OCI-LY1 (cell line): ENCODE results near the gene PKNOX2.

ENCODE experiments used
- H2AFZ ChIP-seq: fragments of 200-600 bp; sonication (generic), shearing (Covaris generic); 2 replicates; pipeline ENCODE4 v1.6.0; 2014; ENCODE audit warnings: antibody characterized with exemption, mild to moderate bottlenecking, low read length
- H3F3A ChIP-seq: fragments of 200-600 bp; sonication (generic), shearing (Covaris generic); 2 replicates; pipeline ENCODE4 v1.6.0; 2014; ENCODE audit warnings: mild to moderate bottlenecking, antibody characterized with exemption, low read length, moderate library complexity; ENCODE audit not compliant: insufficient read depth
- H3K27ac ChIP-seq: fragments of 200-600 bp; sonication (generic); 2 replicates; pipeline ENCODE4 v1.5.1; 2014; ENCODE audit warnings: low read length, mixed run types, mild to moderate bottlenecking, low read depth; ENCODE audit not compliant: poor library complexity, severe bottlenecking
- H3K27me3 ChIP-seq: fragments of 200-600 bp; sonication (generic); 2 replicates; pipeline ENCODE4 v1.6.0; 2014; ENCODE audit warnings: antibody characterized with exemption, mild to moderate bottlenecking, low read length, moderate library complexity; ENCODE audit not compliant: insufficient read depth
- H3K36me3 ChIP-seq: fragments of 200-600 bp; sonication (generic); 2 replicates; pipeline ENCODE4 v1.6.1; 2014; ENCODE audit warnings: mild to moderate bottlenecking, antibody characterized with exemption, low read length, moderate library complexity, mixed read lengths; ENCODE audit not compliant: insufficient read depth
- H3K4me1 ChIP-seq: fragments of 200-600 bp; sonication (generic); 2 replicates; pipeline ENCODE4 v1.5.1; 2014; ENCODE audit warnings: mild to moderate bottlenecking, low read length, moderate library complexity; ENCODE audit not compliant: insufficient read depth, severe bottlenecking
- H3K4me2 ChIP-seq: fragments of 200-600 bp; sonication (generic), shearing (Covaris generic); 2 replicates; pipeline ENCODE4 v1.6.1; 2014; ENCODE audit warnings: low read length
- H3K4me3 ChIP-seq: fragments of 200-600 bp; sonication (generic); 2 replicates; pipeline ENCODE4 v1.5.1; 2014; ENCODE audit warnings: low read length, low read depth, mild to moderate bottlenecking, mixed read lengths; ENCODE audit not compliant: poor library complexity, severe bottlenecking
- H3K79me2 ChIP-seq: fragments of 200-600 bp; shearing (Covaris generic); 2 replicates; pipeline ENCODE4 v1.6.1; 2016; ENCODE audit warnings: mixed run types, low read length, mixed read lengths; ENCODE audit not compliant: insufficient read depth
- H3K9ac ChIP-seq: fragments of 200-600 bp; sonication (generic), shearing (Covaris generic); 2 replicates; pipeline ENCODE4 v1.6.1; 2014; ENCODE audit warnings: mild to moderate bottlenecking, low read length, mixed read lengths
- H3K9me2 ChIP-seq: fragments of 200-600 bp; sonication (generic), shearing (Covaris generic); 2 replicates; pipeline ENCODE4 v1.6.1; 2014; ENCODE audit warnings: low read depth, mild to moderate bottlenecking, low read length, mixed read lengths
- H3K9me3 ChIP-seq: fragments of 200-600 bp; shearing (Covaris generic); 2 replicates; pipeline ENCODE4 v1.6.1; 2014; ENCODE audit warnings: low read length, mixed read lengths
- H4K20me1 ChIP-seq: fragments of 200-600 bp; sonication (generic), shearing (Covaris generic); 2 replicates; pipeline ENCODE4 v1.6.0; 2016; ENCODE audit warnings: mild to moderate bottlenecking, low read length; ENCODE audit not compliant: insufficient read depth
- CTCF ChIP-seq: fragments of 200-600 bp; sonication (generic), shearing (Covaris generic); IDR thresholded peaks from 2 replicates; pipeline ENCODE4 v1.5.1; 2017; ENCODE audit warnings: mild to moderate bottlenecking, antibody characterized with exemption, low read length, moderate library complexity, mixed read lengths
- EZH2 ChIP-seq: fragments of 200-600 bp; sonication (generic), shearing (Covaris generic); IDR thresholded peaks from 2 replicates; pipeline ENCODE4 v1.8.0; 2017; ENCODE audit warnings: borderline replicate concordance, mixed run types, mild to moderate bottlenecking, antibody characterized with exemption, low read length, moderate library complexity, mixed read lengths

The PKNOX2 gene

GRCh38 chr11:125305345-125305744 lies 140.8 kb downstream of the PKNOX2 start:
- Histone ChIP-seq H3K27ac (no peak overlapping the region), H3K4me1 (no peaks in the 10 kb centered on the region), H3K79me2 (no peaks in the 10 kb centered on the region), H3K9me2 (no peaks in the 10 kb centered on the region), H3K9me3 (no peaks in the 10 kb centered on the region), H4K20me1 (no peaks in the 10 kb centered on the region), H3F3A (no peaks in the 10 kb centered on the region), H3K36me3 (no peaks in the 10 kb centered on the region), H2AFZ (no peak overlapping the region), H3K9ac (no peak overlapping the region), H3K4me2 (no peak overlapping the region), H3K4me3 (no peak overlapping the region), H3K27me3 (no peaks in the 10 kb centered on the region)
- no peak for TF ChIP-seq CTCF
- no peak for TF ChIP-seq EZH2

GRCh38 chr11:125306476-125306875 lies 141.9 kb downstream of the PKNOX2 start:
- Histone ChIP-seq H4K20me1 (no peaks in the 10 kb centered on the region), H3K79me2 (no peaks in the 10 kb centered on the region), H3K27ac (no peak overlapping the region), H3K9ac (no peak overlapping the region), H3F3A (no peaks in the 10 kb centered on the region), H3K4me2 (no peak overlapping the region), H3K4me1 (no peaks in the 10 kb centered on the region), H3K27me3 (no peaks in the 10 kb centered on the region), H3K4me3 (no peak overlapping the region), H3K9me2 (no peaks in the 10 kb centered on the region), H2AFZ (no peak overlapping the region), H3K9me3 (no peaks in the 10 kb centered on the region), H3K36me3 (no peaks in the 10 kb centered on the region)
- TF ChIP-seq CTCF, result no peak
- no peak for TF ChIP-seq EZH2

- Histone ChIP-seq H3K4me2 (no peak overlapping the region), H3K9me2 (no peaks in the 10 kb centered on the region), H3K4me3 (no peak overlapping the region), H2AFZ (no peak overlapping the region), H3K9me3 (no peaks in the 10 kb centered on the region), H3K9ac (no peak overlapping the region), H4K20me1 (no peaks in the 10 kb centered on the region), H3K27ac (no peak overlapping the region), H3K79me2 (no peaks in the 10 kb centered on the region), H3K4me1 (no peaks in the 10 kb centered on the region), H3F3A (no peaks in the 10 kb centered on the region), H3K27me3 (no peaks in the 10 kb centered on the region), H3K36me3 (no peaks in the 10 kb centered on the region)
- TF ChIP-seq CTCF (no peak), EZH2 (no peak)
These were observed 143.7 kb downstream of the PKNOX2 start for GRCh38 chr11:125308246-125308645.
